HEK293T (cell line): Measurements from ENCODE around the gene RFNG.

Experiments used
- CTCF ChIA-PET: fragments of 350-600 bp; formaldehyde crosslinking; extraction: SDS; loops from one replicate; lab custom pipeline; 2021; ENCODE audit warnings: antibody characterized with exemption, inconsistent platforms; lab: Yijun Ruan, JAX
- POLR2A ChIA-PET: fragments of 350-600 bp; formaldehyde crosslinking; extraction: SDS; loops from one replicate; lab custom pipeline; 2020; ENCODE audit warnings: antibody characterized with exemption, inconsistent platforms; lab: Yijun Ruan, JAX
- DNase-seq: peaks from one replicate; pipeline ENCODE4 v3.0.0; 2012; ENCODE audit warnings: mixed read lengths; ENCODE audit errors: extremely low spot score
- ARNT ChIP-seq: fragments of 450-650 bp; IDR thresholded peaks from 2 replicates; pipeline ENCODE4 v1.6.1; 2017; ENCODE audit warnings: mild to moderate bottlenecking
- BHLHE40 ChIP-seq: fragments of 450-650 bp; IDR thresholded peaks from 2 replicates; pipeline ENCODE4 v1.6.1; 2016; ENCODE audit warnings: mild to moderate bottlenecking, moderate library complexity, borderline replicate concordance
- CTBP1 ChIP-seq: fragments of 450-650 bp; IDR thresholded peaks from 2 replicates; pipeline ENCODE4 v1.6.1; 2016; ENCODE audit warnings: borderline replicate concordance
- ELF4 ChIP-seq: fragments of 450-650 bp; IDR thresholded peaks from 2 replicates; pipeline ENCODE4 v1.6.1; 2017; ENCODE audit warnings: antibody characterized with exemption
- FOXA1 ChIP-seq: fragments of 450-650 bp; IDR thresholded peaks from 2 replicates; pipeline ENCODE4 v1.6.1; 2016; ENCODE audit warnings: mild to moderate bottlenecking
- FOXK2 ChIP-seq: fragments of 450-650 bp; IDR thresholded peaks from 2 replicates; pipeline ENCODE4 v1.6.1; 2016; ENCODE audit warnings: mild to moderate bottlenecking
- FOXM1 ChIP-seq: fragments of 450-650 bp; IDR thresholded peaks from 2 replicates; pipeline ENCODE4 v1.6.1; 2017; ENCODE audit warnings: mild to moderate bottlenecking, borderline replicate concordance
- HDGF ChIP-seq: fragments of 450-650 bp; IDR thresholded peaks from 2 replicates; pipeline ENCODE4 v1.6.1; 2017; ENCODE audit warnings: antibody characterized with exemption, borderline replicate concordance
- L3MBTL2 ChIP-seq: fragments of 450-650 bp; conservative IDR thresholded peaks from 2 replicates; pipeline ENCODE4 v1.6.1; 2016; ENCODE audit warnings: mild to moderate bottlenecking
- LEF1 ChIP-seq: fragments of 450-650 bp; IDR thresholded peaks from 2 replicates; pipeline ENCODE4 v1.6.1; 2017; ENCODE audit warnings: mild to moderate bottlenecking, borderline replicate concordance
- NFRKB ChIP-seq: fragments of 450-650 bp; IDR thresholded peaks from 2 replicates; pipeline ENCODE4 v1.6.1; 2016; ENCODE audit warnings: mild to moderate bottlenecking, moderate library complexity
- SP1 ChIP-seq: fragments of 450-650 bp; IDR thresholded peaks from 2 replicates; pipeline ENCODE4 v1.6.1; 2017
- SUZ12 ChIP-seq: fragments of 450-650 bp; IDR thresholded peaks from 2 replicates; pipeline ENCODE4 v1.6.1; 2016; ENCODE audit warnings: mild to moderate bottlenecking
- TARDBP ChIP-seq: fragments of 450-650 bp; IDR thresholded peaks from 2 replicates; pipeline ENCODE4 v1.6.1; 2016
- ZNF384 ChIP-seq: fragments of 450-650 bp; IDR thresholded peaks from 2 replicates; pipeline ENCODE4 v1.6.1; 2016
- TF ChIP-seq, protein P1 (sequence below): fragments of 450-650 bp; IDR thresholded peaks from 2 replicates; pipeline ENCODE4 v1.6.1; 2016

Gene RFNG

DNA sequence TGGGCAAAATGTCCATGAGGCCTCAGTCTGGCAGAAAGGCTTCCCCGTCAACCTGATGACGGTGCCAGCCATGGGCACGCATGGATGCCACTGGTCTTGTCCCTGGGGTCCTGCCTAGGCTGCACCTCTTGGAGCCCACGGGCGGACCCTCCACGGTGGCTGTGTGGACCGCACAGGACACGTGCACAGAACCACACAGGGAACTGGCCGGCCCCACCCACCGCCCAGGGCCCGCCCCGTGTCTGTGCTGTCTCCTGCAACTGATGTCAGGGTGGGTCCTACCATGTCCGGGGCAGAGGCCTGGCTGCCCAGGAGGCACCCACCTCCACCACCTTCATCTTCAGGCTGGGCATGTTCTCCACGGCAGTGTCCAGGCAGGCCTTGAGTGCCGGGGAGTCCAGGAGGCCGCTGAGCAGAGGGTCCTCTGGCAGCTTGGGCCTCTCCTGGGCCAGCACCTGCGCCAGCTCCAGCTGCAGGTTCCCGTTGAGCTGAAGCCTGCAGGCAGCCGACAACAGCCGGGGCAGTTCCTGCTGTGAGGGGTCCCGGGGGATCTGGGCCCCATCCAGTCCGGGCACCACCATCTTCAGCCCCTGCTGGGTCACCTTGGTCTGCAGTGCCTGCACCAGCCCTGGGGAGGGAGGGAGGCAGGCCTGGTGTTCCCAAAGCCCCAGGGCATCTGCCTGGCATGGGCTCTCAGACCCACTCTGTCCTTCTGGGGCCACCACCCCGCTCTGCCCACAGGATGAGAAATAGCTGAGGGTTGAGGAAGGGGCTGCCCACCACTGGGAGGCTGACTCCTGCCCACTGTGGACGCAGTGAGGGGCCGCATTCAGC is 34.5 kb upstream of the RFNG start:
- ChIA-PET POLR2A (interaction anchor here (5.2 kb wide), 1 partner anchor 12 kb away, joined by 19 read pairs; the partner anchor contains the start of gene FASN), CTCF (interaction anchor here (0.6 kb wide), 1 partner anchor 181 kb away, joined by 3 read pairs; no protein-coding TSS in a partner anchor)
- TF ChIP-seq L3MBTL2 (no peak), ELF4 (no peak), CTBP1 (no peak), FOXK2 (no peak), FOXA1 (no peak), FOXM1 (no peak), ARNT (no peak), BHLHE40 (no peak), SUZ12 (no peak), LEF1 (no peak), SP1 (no peak), NFRKB (no peak), TARDBP (no peak), HDGF (no peak), ZNF384 (no peak)
- TF ChIP-seq, protein P1, sequence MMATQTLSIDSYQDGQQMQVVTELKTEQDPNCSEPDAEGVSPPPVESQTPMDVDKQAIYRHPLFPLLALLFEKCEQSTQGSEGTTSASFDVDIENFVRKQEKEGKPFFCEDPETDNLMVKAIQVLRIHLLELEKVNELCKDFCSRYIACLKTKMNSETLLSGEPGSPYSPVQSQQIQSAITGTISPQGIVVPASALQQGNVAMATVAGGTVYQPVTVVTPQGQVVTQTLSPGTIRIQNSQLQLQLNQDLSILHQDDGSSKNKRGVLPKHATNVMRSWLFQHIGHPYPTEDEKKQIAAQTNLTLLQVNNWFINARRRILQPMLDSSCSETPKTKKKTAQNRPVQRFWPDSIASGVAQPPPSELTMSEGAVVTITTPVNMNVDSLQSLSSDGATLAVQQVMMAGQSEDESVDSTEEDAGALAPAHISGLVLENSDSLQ: no peak
- no peak for DNase-seq

DNA sequence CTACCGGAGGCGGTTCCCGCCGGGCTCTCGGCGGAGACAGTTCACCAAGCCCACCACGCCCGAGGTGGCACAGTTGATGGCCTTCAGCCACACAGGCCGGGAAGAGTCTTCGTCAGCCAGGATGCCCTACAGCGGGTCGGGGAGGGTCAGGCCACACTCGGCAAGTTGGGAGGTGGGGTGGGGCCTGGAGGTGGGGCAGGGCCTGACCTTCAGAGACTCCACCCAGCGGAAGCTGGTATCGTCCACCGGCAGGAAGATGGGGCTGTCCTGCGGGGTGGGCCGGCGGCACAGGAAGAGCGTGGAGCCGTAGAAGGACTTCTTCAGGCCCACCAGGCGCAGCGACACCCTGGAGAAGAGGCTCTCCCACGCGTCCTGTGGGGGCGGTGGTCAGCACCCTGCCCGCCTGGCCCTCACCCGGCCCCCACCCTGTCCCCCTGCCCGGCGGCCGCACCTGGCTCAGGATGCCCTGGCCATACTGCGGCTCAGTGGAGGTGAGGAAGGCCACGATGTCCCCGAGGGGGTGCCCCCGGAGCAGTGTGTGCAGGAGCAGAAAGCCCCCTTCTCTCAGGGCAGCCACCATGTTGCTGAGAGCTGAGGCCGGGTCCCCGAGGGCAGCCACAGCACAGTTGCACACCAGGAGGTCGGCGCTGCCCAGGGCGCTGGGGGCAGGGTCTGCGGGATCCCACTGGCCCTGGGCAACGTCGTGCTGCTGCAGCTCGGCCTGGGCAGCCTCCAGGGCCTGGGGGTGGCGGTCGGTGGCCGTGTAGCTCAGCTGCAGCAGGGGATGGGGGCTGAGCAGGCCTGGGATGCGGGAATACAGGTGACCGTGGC is 33.6 kb upstream of the RFNG start:
- POLR2A ChIA-PET: interaction anchor here (1.1 to 5.2 kb wide), 2 partner anchors 11 to 13 kb away, joined by 3 to 19 read pairs; partner anchors contain the start of gene FASN
- CTCF ChIA-PET: no interaction called here
- no peak for DNase-seq

DNA sequence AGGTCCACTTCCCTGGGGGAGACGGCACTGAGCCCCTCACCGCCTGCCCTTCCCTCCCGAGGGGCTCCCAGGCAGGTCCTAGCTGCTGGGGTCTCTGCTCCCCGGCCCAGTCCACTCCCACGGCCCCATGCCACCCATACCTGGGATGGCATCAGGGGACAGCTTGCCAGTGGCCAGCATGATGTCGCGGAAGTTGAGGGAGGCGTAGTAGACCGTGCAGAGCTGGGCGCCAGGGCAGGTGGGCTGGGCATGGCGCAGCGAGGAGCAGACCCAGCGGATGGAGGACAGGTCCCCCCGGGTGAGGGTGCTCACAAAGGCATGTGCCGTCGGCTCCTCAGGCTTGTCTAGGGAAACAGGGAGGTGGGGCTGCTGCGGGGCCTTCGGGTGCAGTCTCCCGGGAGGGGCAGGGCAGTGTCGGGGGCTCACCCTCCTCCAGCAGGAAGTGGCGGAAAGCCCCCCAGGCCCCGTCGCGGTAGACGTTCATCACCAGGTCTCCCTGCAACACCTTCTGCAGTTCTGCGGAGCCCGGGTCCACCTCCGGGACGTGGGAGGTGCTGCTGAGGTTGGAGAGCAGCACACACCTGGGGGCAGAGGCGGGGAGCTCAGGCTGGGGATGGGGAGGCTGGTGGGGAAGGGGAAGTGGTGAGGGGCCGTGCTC is 32.9 kb upstream of the RFNG start:
- ChIA-PET POLR2A (interaction anchor here (1.1 kb wide), 1 partner anchor 11 kb away, joined by 3 read pairs; no protein-coding TSS in a partner anchor), CTCF (no interaction called here)
- TF ChIP-seq L3MBTL2 (no peak), CTBP1 (no peak), LEF1 (no peak), SUZ12 (no peak), TARDBP (no peak), SP1 (no peak), ARNT (no peak), FOXM1 (no peak), ELF4 (no peak), ZNF384 (no peak), FOXK2 (no peak), NFRKB (no peak), HDGF (no peak), FOXA1 (no peak), BHLHE40 (no peak)
- TF ChIP-seq, protein P1: no peak
- no peak for DNase-seq

More for the DNA sequence above, 33.6 kb upstream of the RFNG start:
- no peak for TF ChIP-seq LEF1
- no peak for TF ChIP-seq SUZ12
- no peak for TF ChIP-seq ARNT
- TF ChIP-seq FOXA1: no peak
- no peak for TF ChIP-seq BHLHE40
- no peak for TF ChIP-seq ELF4
- TF ChIP-seq L3MBTL2: no peak
- no peak for TF ChIP-seq TARDBP
- no peak for TF ChIP-seq FOXK2
- no peak for TF ChIP-seq NFRKB
- no peak for TF ChIP-seq FOXM1
- TF ChIP-seq, protein P1: no peak
- TF ChIP-seq HDGF: no peak
- no peak for TF ChIP-seq CTBP1
- TF ChIP-seq SP1: no peak

DNA sequence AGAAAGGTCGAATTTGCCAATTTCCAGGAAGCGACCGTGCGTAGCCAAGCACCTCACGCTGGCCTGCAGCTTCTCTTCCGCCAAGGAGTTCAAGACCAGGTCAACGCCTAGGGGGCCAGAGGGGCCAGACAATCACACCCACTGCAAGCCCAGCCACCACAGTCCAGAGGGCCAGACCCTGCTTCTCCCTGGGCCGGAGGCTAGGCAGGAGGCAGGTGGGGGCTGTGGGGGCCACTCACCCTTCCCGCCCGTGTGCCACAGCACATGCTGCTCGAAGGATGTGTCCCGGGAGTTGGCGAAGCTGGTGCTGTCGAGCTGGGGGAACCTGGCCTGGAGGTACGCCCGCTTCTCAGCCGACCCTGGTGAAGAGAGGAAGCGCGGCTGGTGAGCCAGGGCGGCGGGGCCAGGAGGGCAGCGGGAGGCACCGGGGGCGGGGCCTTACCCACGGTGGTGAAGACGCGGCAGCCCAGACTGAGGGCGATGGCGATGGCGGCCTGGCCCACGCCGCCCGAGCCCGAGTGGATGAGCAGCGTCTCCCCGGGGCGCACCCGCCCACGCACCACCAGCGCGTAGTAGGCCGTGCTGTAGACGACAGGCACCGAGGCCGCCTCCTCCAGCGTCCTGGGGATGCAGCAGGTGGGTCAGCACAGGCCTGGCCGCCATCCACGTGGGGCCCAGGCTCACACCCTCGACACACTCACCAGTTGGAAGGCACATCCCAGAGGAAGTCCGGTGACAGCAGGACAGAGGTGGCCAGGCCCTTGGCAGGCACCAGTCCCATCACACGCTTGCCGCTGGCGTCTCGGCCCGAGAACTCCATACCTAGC is 32.1 kb upstream of the RFNG start:
- POLR2A ChIA-PET: no interaction called here
- TF ChIP-seq LEF1 (no peak), HDGF (no peak), FOXK2 (no peak), L3MBTL2 (no peak), BHLHE40 (no peak), ZNF384 (no peak), FOXM1 (no peak), SP1 (no peak), CTBP1 (no peak)
- CTCF ChIA-PET: no interaction called here
- DNase-seq: no peak
